Activated naive CD8-positive, alpha-beta T cell treated with anti-CD3 and anti-CD28 coated beads for 36 hours (primary cell): ENCODE results near the gene LEMD1. TPM values are rescaled to one million over a fixed set of nuclear protein-coding genes. Genes with fewer than 3 reads are reported as not detected.

ENCODE experiments used
- total RNA-seq, 2 experiments: library from RNA; stranded (reverse); gene quantifications; one replicate each; pipeline ENCODE4 v1.2.3, GENCODE V29; 2021

The LEMD1 gene
- total RNA-seq, 2 experiments from 2014 or later = 0.78 TPM; not detected in 1

Other genes starting within 250 kb of the LEMD1 start
- gene DSTYK, start 210.4 kb downstream of the LEMD1 start, total RNA-seq = 10 to 100 TPM; 14.0 to 14.4 TPM
- 10 to 100 TPM; 13.3 to 14.0 TPM for gene TMCC2, start 194.1 kb downstream of the LEMD1 start, total RNA-seq
- gene NUAK2, start 100.3 kb downstream of the LEMD1 start, total RNA-seq = 1 to 10 TPM; 1.7 to 2.0 TPM
- not detected for gene KLHDC8A, start 65.1 kb downstream of the LEMD1 start, total RNA-seq
- gene BLACAT1, start 34.0 kb upstream of the LEMD1 start, total RNA-seq = under 1 TPM; 0.12 to 0.19 TPM
- gene CDK18, start 82.6 kb upstream of the LEMD1 start, total RNA-seq = 1 to 10 TPM; 6.2 to 6.5 TPM
- gene ELK4, start 210.0 kb upstream of the LEMD1 start, total RNA-seq = 10 to 100 TPM; 71.0 to 76.9 TPM